Measurements from ENCODE around the gene SH2B2.
"Not testable (repeated sequence)": the region's sequence is repeated elsewhere in the genome, so short reads cannot be mapped to it uniquely, and the experiment has no call there.

SH2B2 gene

GRCh38 chr7:102287111-102287980, 678 bp downstream of the SH2B2 start:
- DNase-seq = no peak

DNA sequence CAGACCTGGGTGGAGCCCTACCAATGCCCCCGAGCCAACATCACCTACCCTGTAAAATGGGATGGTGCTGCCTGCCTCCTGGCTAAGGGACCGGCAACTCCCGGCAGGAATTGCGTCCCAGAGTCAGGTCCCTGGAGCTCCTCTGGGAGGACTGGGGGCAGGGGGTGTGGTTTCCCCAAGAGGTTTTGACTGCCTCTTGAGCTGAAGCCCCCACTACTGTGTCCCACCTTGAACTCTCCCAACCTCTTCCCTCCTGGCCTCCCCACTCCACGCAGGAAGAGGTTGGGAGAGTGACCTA, 1.3 kb downstream of the SH2B2 start:
- no peak for DNase-seq

GRCh38 chr7:102288285-102288930, 1.7 kb downstream of the SH2B2 start:
- DNase-seq = no peak

DNA sequence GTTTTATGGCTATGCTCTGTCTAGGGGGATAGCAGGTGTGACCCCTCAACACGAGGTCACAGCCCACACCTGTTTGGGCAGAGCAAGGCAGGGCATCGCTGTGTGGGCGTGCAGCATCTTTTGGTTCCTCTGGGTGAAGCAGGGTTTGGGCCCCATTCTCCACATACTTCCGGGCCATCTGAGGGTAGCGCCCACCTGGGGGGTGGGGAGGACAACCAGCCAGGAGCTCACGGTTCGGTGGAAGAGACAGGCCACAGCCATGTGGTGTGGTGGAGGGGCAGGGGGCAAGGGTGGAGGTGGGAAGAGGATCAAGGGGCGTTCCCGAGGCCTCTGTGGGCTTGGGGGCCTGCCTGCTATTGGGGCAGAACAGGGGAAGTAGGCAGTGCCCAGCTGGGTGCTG, 2.4 kb downstream of the SH2B2 start:
- DNase-seq = no peak

DNA sequence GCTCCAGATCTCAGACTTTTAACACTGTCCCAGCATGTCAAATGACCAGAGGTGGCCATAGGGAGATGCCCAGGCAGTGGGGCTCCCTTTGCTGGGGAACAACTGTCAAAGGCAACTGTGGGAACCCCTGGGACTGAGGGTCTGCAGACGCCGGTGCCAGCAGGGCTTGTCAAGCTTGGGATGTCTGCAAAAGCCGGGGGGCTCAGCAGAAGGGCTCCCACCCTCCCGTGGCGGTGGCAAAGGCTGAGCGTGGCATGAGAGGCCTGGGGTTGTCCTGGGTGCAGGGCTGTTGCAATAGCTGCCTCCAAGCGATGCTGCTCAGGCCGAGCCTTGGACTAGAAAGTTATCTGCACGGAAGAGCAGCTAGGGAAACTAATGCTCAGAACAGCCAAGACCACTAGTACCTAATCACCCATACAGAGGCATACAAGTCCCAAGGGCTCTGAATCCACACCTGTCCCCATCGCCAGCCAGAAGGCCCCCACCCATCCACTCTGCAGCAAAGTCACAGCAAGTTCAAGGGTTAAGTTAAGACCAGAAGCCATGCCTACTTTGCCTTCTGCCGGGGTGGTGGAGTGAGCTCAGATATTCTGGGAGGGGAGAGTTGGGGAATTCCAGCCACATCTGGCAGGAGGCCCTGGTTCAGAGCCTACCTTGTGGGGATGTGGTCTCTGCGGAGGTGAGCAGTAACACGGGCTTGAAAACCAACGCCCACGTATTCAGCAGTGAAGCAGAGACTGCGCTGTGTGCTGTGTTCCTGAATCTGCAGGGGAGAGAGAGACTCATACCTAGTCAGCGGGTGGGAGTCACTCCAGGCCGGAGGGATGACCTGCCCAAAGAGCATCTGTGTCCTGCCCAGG, 4.6 kb downstream of the SH2B2 start:
- peak; percentile 37 to 54 for DNase-seq

- DNase-seq = no peak
Observed at GRCh38 chr7:102291916-102292267, 5.2 kb downstream of the SH2B2 start.

DNA sequence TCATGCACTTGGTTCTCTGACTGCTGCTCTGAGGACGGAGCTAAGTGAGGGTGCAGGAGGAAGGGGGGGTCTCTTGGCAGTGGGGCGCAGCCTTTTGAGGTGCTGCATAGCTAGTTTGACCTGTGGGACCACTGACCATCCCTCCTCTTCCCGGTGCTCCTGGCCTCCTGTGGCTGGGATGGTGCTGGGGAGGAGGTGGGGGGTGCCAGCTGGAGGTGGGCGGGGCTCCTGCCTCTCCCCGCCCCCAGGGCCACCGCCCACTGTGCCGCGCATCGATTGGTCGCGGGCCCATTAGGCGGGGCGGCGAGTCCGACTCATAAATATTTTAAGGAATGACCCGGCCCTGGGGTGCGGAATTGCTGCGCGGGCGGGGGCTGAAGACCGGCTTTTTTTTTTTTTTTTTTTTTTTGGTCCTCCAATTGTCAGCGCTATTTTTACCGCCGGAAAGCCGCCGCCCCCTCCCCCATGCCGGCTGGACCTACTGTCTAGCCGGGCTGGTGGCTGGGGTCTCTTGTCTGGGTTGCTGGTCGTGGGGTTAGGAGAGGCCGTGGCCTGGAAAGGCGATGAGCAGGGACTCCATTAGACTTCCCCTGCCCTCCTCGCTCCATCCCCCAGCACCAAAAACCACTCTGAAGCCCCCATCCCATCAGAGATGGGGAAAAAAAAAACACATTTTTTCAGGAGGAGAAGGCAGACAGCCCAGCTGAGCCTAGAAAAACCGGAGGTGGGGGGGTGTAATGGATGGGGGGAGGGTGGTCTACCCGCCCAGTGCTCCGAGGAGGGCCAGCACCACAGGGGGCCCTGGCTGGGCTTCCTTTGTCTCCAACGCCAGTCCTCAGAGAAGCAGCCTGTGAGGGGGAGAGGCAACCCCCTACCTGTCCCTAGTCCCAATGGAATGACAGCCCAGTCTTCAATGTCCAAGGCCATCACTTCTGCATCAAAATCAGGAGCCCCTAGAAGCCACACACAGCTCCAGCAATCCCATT, 6.4 kb downstream of the SH2B2 start:
- DNase-seq = no peak

- DNase-seq = no peak
Observed at GRCh38 chr7:102294589-102294988, 7.9 kb downstream of the SH2B2 start.

- DNase-seq = no peak
Observed at GRCh38 chr7:102295346-102296178, 8.9 kb downstream of the SH2B2 start.

DNA sequence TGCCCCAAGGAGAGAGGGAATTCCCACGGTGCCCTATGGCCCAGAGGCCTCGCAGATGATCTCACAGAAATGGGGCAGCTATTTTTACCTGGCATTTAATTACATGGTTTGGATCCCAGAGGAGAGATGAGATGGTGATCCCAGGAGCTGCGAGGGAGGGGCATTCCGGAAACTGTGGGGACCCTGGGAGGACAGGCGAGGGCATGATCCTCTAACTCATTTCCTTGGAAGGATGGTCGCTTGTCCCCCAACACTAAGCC, 9.4 kb downstream of the SH2B2 start:
- DNase-seq = no peak

DNA sequence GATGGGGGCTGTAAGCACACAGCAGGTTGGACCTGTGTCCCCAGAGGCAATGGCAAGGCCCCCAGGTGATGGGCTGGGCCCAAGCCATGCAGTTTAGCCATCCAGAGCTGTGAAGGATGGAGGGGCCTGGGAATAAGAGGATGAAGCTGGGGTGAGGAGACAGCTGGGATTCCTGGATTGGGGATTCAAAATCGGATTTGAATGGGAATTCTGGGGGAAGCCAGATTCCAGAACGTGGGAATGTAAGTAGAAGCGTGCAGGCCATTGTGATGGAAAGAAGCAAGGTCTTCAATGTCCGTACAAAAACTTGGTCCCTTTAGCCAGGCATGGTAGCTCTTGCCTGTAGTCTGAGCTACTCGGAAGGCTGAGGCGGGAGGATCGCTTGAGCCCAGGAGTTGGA, 9.8 kb downstream of the SH2B2 start:
- DNase-seq = no peak

DNA sequence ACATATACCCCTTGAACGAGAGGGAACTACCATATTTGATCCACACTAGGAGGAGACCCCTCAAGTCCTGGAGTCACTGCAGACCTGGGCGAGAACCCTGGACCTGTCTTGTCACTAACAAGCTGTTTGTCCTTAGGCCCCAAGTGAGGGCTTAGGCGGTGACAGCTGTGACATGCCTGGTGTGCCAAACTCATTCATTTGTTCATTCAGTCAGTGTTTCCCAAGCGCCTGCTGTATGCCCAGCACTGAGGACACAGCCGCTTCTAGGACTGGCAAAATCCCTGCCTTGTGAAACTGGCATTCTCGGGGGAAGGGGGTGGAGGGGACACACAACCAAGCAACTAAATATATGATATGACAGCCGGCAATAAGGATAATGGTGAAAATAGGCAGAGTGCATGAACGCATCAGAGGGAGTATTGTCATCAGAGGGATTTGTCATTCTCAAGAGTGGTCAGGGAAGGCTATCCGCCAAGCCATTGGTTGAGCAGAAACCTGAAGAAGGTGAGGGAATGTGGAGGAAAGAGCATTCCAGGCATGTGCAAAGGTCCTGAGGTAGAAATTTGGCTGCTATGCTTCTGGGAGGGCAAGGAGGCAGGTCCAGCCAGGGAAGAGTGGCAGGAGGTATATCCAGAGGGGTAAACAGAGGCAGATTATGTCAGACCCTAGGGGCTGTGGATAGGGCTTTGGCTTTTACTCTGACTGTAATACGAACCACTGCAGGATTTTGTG, 11.0 kb downstream of the SH2B2 start:
- no peak for DNase-seq

DNA sequence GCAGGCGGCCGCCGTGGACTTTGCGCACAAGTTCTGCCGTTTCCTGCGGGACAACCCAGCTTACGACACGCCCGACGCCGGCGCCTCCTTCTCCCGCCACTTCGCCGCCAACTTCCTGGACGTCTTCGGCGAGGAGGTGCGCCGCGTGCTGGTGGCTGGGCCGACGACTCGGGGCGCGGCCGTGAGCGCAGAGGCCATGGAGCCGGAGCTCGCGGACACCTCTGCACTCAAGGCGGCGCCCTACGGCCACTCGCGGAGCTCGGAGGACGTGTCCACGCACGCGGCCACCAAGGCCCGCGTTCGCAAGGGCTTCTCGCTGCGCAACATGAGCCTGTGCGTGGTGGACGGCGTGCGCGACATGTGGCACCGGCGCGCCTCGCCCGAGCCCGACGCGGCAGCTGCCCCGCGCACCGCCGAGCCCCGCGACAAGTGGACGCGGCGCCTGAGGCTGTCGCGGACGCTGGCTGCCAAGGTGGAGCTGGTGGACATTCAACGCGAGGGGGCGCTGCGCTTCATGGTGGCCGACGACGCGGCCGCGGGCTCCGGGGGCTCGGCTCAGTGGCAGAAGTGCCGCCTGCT, 14.1 kb downstream of the SH2B2 start:
- no peak for DNase-seq

DNA sequence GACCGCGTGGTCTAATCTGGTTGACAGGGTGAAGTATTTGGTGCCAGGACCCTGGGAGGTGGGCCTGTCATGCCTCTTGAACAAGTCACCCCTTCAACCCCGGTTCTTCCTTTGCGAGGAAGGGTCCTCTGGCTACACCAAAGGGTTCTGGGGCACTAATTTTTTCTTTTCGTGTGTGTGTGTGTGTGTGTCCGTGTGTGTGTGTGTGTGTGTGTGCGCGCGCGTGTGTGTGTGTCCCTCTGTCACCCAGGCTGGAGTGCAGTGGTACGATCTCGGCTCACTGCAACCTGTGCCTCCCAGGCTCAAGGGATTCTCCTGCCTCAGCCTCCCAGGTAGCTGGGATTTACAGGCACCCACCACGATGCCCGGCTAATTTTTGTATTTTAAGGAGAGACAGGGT, 14.7 kb downstream of the SH2B2 start:
- not testable (repeated sequence) for DNase-seq

- DNase-seq = no peak
Observed at GRCh38 chr7:102302025-102302424, 15.4 kb downstream of the SH2B2 start.

GRCh38 chr7:102303669-102304422, 17.2 kb downstream of the SH2B2 start:
- no peak for DNase-seq

GRCh38 chr7:102304668-102305067, 18.0 kb downstream of the SH2B2 start:
- no peak for DNase-seq

GRCh38 chr7:102305414-102306268, 19.0 kb downstream of the SH2B2 start:
- no peak for DNase-seq
